K562 (cell line): Measurements from ENCODE around the gene IL11. TPM values are rescaled to one million over a fixed set of nuclear protein-coding genes. Genes with fewer than 3 reads are reported as not detected.

Experiments used
- CBX2 ChIP-seq: fragments of 200-600 bp; sonication (generic); IDR thresholded peaks from one replicate; pipeline ENCODE4 v1.6.1; 2012; ENCODE audit warnings: mild to moderate bottlenecking, low read length, inconsistent platforms; ENCODE audit not compliant: insufficient read depth, poor library complexity, severe bottlenecking
- CCNT2 ChIP-seq: IDR thresholded peaks from 2 replicates; pipeline ENCODE4 v1.6.1; 2011; ENCODE audit warnings: borderline replicate concordance, low read depth, mild to moderate bottlenecking, moderate library complexity, mixed read lengths, low read length; ENCODE audit not compliant: insufficient read length; ENCODE audit errors: extremely low read depth
- CEBPG ChIP-seq, 3 experiments: fragments of 200-800 bp in 1 of 3; sonication (Bioruptor generic) in 1 of 3; sonication (generic) in 1 of 3; formaldehyde crosslinking in 1 of 3; IDR thresholded peaks in 2 of 3; conservative IDR thresholded peaks in 1 of 3; 2 replicates each; pipeline versions ENCODE4 v1.6.1 to v1.8.0; 2016 to 2022; ENCODE audit warnings: missing compliant biosample characterization in 2 of 3, missing genetic modification characterization in 2 of 3, mild to moderate bottlenecking in 1 of 3, missing genetic modification reagents in 1 of 3
- SNAPC5 ChIP-seq: fragments of 250-450 bp; sonication (Bioruptor Pico); IDR thresholded peaks from 2 replicates; pipeline ENCODE4 v1.8.0; 2021; ENCODE audit warnings: moderate library complexity, mild to moderate bottlenecking, inconsistent platforms
- TEAD2 ChIP-seq: fragments of 450-650 bp; IDR thresholded peaks from 2 replicates; pipeline ENCODE4 v1.6.1; 2016; ENCODE audit warnings: missing genetic modification characterization, control low read depth, missing compliant biosample characterization
- ZC3H8 ChIP-seq: fragments of 450-650 bp; IDR thresholded peaks from 2 replicates; pipeline ENCODE4 v1.6.1; 2017
- ZNF253 ChIP-seq: fragments of 250-450 bp; sonication (Bioruptor Pico); conservative IDR thresholded peaks from 2 replicates; pipeline ENCODE4 v1.6.1; 2021; ENCODE audit warnings: mild to moderate bottlenecking
- ZNF263 ChIP-seq: sonication (generic); formaldehyde crosslinking; IDR thresholded peaks from 2 replicates; pipeline ENCODE4 v1.8.0; 2022; ENCODE audit warnings: mild to moderate bottlenecking, missing genetic modification reagents, borderline replicate concordance
- ZNF408 ChIP-seq: fragments of 250-450 bp; sonication (Bioruptor Pico); IDR thresholded peaks from 2 replicates; pipeline ENCODE4 v1.4.0; 2020; ENCODE audit warnings: low read depth, mild to moderate bottlenecking, moderate library complexity
- ZNF644 ChIP-seq: fragments of 200-800 bp; sonication (Bioruptor generic); IDR thresholded peaks from 2 replicates; pipeline ENCODE4 v1.6.1; 2016; ENCODE audit warnings: low read depth, missing genetic modification characterization, missing compliant biosample characterization
- ZNF740 ChIP-seq, 3 experiments: fragments of 200-800 bp in 1 of 3; sonication (Bioruptor generic) in 1 of 3; sonication (generic) in 1 of 3; formaldehyde crosslinking in 1 of 3; IDR thresholded peaks; 2 replicates each; pipeline versions ENCODE4 v1.6.1 to v1.8.0; 2016 to 2022; ENCODE audit warnings: mild to moderate bottlenecking in 2 of 3, missing compliant biosample characterization in 2 of 3, missing genetic modification characterization in 2 of 3, missing genetic modification reagents in 1 of 3
- polyA plus RNA-seq, 8 experiments: library from polyadenylated mRNA; depleted of rRNA in 4 of 8; stranded (reverse) in 5 of 8; unstranded in 3 of 8; fragments of >200 nt; fragmentation: Nextera tagmentation in 2 of 8; fragmentation: Illumina TruSeq in 1 of 8; extraction: Ambion mirVana in 2 of 8; extraction: Trizol in 1 of 8; gene quantifications; 2 replicates each; pipeline versions ENCODE4 v1.2.1 to v1.2.3, GENCODE V29; 2011 to 2014; ENCODE audit warnings: inconsistent platforms in 1 of 8, missing spikeins in 1 of 8
- total RNA-seq, 7 experiments: library from RNA; depleted of rRNA in 6 of 7; stranded (reverse); fragments of >200 nt in 6 of 7; fragmentation: Illumina TruSeq in 2 of 7; extraction: Trizol in 2 of 7; gene quantifications; 2 replicates each; pipeline versions ENCODE4 v1.2.1 to v1.2.3, GENCODE V29; 2011 to 2021; ENCODE audit warnings: low replicate concordance in 1 of 7
- TF ChIP-seq, protein P1 (sequence below): sonication (generic); formaldehyde crosslinking; IDR thresholded peaks from 2 replicates; pipeline ENCODE4 v1.8.0; 2023; ENCODE audit warnings: mild to moderate bottlenecking, missing genetic modification reagents
- TF ChIP-seq, protein P2 (sequence below): fragments of 450-650 bp; IDR thresholded peaks from 2 replicates; pipeline ENCODE4 v1.7.0; 2016; ENCODE audit warnings: borderline replicate concordance

The IL11 gene
- total and polyA plus RNA-seq, 9 of the 15 experiments (the other 6 are each of a cell fraction or from before 2014, with no cell fraction given) = 0.04 to 0.42 (median 0.06) TPM; not detected in 6

GRCh38 chr19:55408533-55408872 lies 38.2 kb upstream of the IL11 start (continued):
- TF ChIP-seq CCNT2 (no peak), SNAPC5 (CRISPR knock-in tag) (no peak), ZNF740 (CRISPR knock-in tag; IDR thresholded peaks at IDR 0.05) (no peak), ZNF740 (tag; IDR thresholded peaks at IDR 0.05) (no peak), ZNF408 (no peak), CBX2 (no peak), ZC3H8 (0 out of 2 replicates have a peak, but pooled peaks have one; percentile 59), ZNF253 (CRISPR knock-in tag) (no peak), ZNF644 (tag) (no peak), TEAD2 (no peak), CEBPG (CRISPR knock-in tag; IDR thresholded peaks at IDR 0.05) (no peak), CEBPG (tag; conservative IDR thresholded peaks at IDR 0.05 in 1 of 2, IDR thresholded peaks at IDR 0.05 in 1 of 2) (no peak), ZNF263 (no peak)
- TF ChIP-seq, protein P1, sequence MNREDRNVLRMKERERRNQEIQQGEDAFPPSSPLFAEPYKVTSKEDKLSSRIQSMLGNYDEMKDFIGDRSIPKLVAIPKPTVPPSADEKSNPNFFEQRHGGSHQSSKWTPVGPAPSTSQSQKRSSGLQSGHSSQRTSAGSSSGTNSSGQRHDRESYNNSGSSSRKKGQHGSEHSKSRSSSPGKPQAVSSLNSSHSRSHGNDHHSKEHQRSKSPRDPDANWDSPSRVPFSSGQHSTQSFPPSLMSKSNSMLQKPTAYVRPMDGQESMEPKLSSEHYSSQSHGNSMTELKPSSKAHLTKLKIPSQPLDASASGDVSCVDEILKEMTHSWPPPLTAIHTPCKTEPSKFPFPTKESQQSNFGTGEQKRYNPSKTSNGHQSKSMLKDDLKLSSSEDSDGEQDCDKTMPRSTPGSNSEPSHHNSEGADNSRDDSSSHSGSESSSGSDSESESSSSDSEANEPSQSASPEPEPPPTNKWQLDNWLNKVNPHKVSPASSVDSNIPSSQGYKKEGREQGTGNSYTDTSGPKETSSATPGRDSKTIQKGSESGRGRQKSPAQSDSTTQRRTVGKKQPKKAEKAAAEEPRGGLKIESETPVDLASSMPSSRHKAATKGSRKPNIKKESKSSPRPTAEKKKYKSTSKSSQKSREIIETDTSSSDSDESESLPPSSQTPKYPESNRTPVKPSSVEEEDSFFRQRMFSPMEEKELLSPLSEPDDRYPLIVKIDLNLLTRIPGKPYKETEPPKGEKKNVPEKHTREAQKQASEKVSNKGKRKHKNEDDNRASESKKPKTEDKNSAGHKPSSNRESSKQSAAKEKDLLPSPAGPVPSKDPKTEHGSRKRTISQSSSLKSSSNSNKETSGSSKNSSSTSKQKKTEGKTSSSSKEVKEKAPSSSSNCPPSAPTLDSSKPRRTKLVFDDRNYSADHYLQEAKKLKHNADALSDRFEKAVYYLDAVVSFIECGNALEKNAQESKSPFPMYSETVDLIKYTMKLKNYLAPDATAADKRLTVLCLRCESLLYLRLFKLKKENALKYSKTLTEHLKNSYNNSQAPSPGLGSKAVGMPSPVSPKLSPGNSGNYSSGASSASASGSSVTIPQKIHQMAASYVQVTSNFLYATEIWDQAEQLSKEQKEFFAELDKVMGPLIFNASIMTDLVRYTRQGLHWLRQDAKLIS (CRISPR knock-in tag) = no peak
- TF ChIP-seq, protein P2, sequence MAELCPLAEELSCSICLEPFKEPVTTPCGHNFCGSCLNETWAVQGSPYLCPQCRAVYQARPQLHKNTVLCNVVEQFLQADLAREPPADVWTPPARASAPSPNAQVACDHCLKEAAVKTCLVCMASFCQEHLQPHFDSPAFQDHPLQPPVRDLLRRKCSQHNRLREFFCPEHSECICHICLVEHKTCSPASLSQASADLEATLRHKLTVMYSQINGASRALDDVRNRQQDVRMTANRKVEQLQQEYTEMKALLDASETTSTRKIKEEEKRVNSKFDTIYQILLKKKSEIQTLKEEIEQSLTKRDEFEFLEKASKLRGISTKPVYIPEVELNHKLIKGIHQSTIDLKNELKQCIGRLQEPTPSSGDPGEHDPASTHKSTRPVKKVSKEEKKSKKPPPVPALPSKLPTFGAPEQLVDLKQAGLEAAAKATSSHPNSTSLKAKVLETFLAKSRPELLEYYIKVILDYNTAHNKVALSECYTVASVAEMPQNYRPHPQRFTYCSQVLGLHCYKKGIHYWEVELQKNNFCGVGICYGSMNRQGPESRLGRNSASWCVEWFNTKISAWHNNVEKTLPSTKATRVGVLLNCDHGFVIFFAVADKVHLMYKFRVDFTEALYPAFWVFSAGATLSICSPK = 0 out of 2 replicates have a peak, but pooled peaks have one; percentile 53
